OCI-LY7 (cell line): ENCODE results near the gene KCNJ15. TPM values are rescaled to one million over a fixed set of nuclear protein-coding genes. Genes with fewer than 3 reads are reported as not detected.

Experiments used
- BruUV-seq: library from RNA; stranded (reverse); fragments of 400-500 nt; replicated peaks from 2 replicates; lab custom pipeline; 2021; lab: Mats Ljungman, UMichigan
- CTCF ChIA-PET: fragments of 300-600 bp; sonication (Branson Sonifier 250); formaldehyde crosslinking; loops from one replicate; lab custom pipeline; 2022; ENCODE audit warnings: antibody characterized with exemption; ENCODE audit not compliant: unreplicated experiment; lab: Charles Lee
- POLR2A ChIA-PET: fragments of 300-600 bp; sonication (Branson Sonifier 250); formaldehyde crosslinking; loops from one replicate; lab custom pipeline; 2022; ENCODE audit warnings: antibody characterized with exemption; lab: Charles Lee
- DNase-seq: peaks from one replicate; pipeline ENCODE4 v3.0.0-alpha.2; 2015; ENCODE audit warnings: low spot score
- H2AFZ ChIP-seq: fragments of 200-600 bp; sonication (generic), shearing (Covaris generic); 2 replicates; pipeline ENCODE4 v1.6.1; 2014; ENCODE audit warnings: mild to moderate bottlenecking, antibody characterized with exemption, low read length, moderate library complexity
- H3K27ac ChIP-seq: fragments of 200-600 bp; sonication (generic); 2 replicates; pipeline ENCODE4 v1.5.1; 2014; ENCODE audit warnings: mixed run types, low read depth, mild to moderate bottlenecking, moderate library complexity, low read length, inconsistent platforms; ENCODE audit not compliant: poor library complexity, severe bottlenecking
- H3K36me3 ChIP-seq: fragments of 200-600 bp; sonication (generic); 2 replicates; pipeline ENCODE4 v1.6.1; 2014; ENCODE audit warnings: mild to moderate bottlenecking, antibody characterized with exemption, low read length, moderate library complexity, mixed read lengths; ENCODE audit not compliant: insufficient read depth
- H3K4me1 ChIP-seq: fragments of 200-600 bp; sonication (generic); 2 replicates; pipeline ENCODE4 v1.5.1; 2014; ENCODE audit warnings: mild to moderate bottlenecking, low read length; ENCODE audit not compliant: insufficient read depth, poor library complexity, severe bottlenecking
- H3K4me2 ChIP-seq: fragments of 200-600 bp; sonication (generic); 2 replicates; pipeline ENCODE4 v1.6.1; 2014; ENCODE audit warnings: mild to moderate bottlenecking, low read length
- H3K4me3 ChIP-seq: fragments of 200-600 bp; sonication (generic); 2 replicates; pipeline ENCODE4 v1.5.1; 2014; ENCODE audit warnings: mild to moderate bottlenecking, low read depth, low read length; ENCODE audit not compliant: poor library complexity, severe bottlenecking
- H3K79me2 ChIP-seq: fragments of 200-600 bp; sonication (generic); 2 replicates; pipeline ENCODE4 v1.6.1; 2016; ENCODE audit warnings: low read depth, mild to moderate bottlenecking, low read length, moderate library complexity, mixed read lengths; ENCODE audit not compliant: insufficient read depth
- H3K9me2 ChIP-seq: fragments of 200-600 bp; sonication (generic); 2 replicates; pipeline ENCODE4 v1.6.1; 2016; ENCODE audit warnings: mild to moderate bottlenecking, low read length, mixed read lengths; ENCODE audit not compliant: insufficient read depth
- H3K9me3 ChIP-seq: fragments of 200-600 bp; sonication (generic); 2 replicates; pipeline ENCODE4 v1.6.1; 2014; ENCODE audit warnings: mild to moderate bottlenecking, mixed run types, low read length, mixed read lengths
- H4K20me1 ChIP-seq: fragments of 200-600 bp; sonication (generic); 2 replicates; pipeline ENCODE4 v1.6.1; 2014; ENCODE audit warnings: mild to moderate bottlenecking, antibody characterized with exemption, low read length, moderate library complexity, mixed read lengths; ENCODE audit not compliant: insufficient read depth
- EZH2phosphoT487 ChIP-seq: fragments of 200-600 bp; sonication (generic); IDR thresholded peaks from 2 replicates; pipeline ENCODE4 v1.6.1; 2018; ENCODE audit warnings: low read depth, borderline replicate concordance, mild to moderate bottlenecking, mixed run types, antibody characterized with exemption, low read length, moderate library complexity, mixed read lengths
- intact Hi-C: fragments of 100-400 bp; cut with micrococcal nuclease; formaldehyde crosslinking; loops from one replicate; pipeline ENCODE4 v1.10.0; 2022; ENCODE audit not compliant: unreplicated experiment
- total RNA-seq, 2 experiments: library from RNA; depleted of rRNA in 1 of 2; stranded (reverse); fragments of >200 nt in 1 of 2; shearing (Covaris generic) in 1 of 2; gene quantifications; 2 replicates each; pipeline ENCODE4 v1.2.3, GENCODE V29; 2014 to 2022
- TF ChIP-seq, protein P1 (sequence below): fragments of 200-600 bp; sonication (generic); conservative IDR thresholded peaks from 2 replicates; pipeline ENCODE4 v1.5.1; 2014; ENCODE audit warnings: mild to moderate bottlenecking, antibody characterized with exemption, low read length, moderate library complexity, mixed read lengths

The KCNJ15 gene
- total RNA-seq, 2 experiments from 2014 or later = not detected

DNA sequence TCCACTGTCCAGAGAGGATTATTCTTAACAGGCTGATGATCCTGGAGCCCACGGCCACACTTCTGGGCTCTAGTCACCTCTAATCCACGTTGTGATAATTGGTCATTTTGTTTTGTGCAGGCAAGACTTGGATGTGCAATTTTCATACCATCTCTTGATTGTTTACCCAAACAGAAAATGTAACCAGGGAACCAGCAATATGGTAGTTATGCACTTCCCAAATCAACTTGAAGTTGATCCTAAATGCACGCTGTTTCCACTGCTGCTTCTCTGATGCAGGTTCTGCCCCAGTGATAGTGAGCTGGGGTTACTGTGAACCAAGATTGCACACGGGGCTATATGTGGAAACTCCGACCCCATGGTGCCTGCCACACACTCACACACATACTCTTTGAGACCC is 14.7 kb upstream of the KCNJ15 start:
- no peak for DNase-seq
- BruUV-seq = no TSS peak
- no peak overlapping the region for H2AFZ ChIP-seq
- ChIA-PET POLR2A (interaction anchor here (0.7 kb wide), 1 partner anchor 1779 kb away, joined by 4 read pairs; no protein-coding TSS in a partner anchor), CTCF (no interaction called here)
- H3K4me3 ChIP-seq = no peak overlapping the region
- TF ChIP-seq EZH2phosphoT487 = no peak
- TF ChIP-seq, protein P1, sequence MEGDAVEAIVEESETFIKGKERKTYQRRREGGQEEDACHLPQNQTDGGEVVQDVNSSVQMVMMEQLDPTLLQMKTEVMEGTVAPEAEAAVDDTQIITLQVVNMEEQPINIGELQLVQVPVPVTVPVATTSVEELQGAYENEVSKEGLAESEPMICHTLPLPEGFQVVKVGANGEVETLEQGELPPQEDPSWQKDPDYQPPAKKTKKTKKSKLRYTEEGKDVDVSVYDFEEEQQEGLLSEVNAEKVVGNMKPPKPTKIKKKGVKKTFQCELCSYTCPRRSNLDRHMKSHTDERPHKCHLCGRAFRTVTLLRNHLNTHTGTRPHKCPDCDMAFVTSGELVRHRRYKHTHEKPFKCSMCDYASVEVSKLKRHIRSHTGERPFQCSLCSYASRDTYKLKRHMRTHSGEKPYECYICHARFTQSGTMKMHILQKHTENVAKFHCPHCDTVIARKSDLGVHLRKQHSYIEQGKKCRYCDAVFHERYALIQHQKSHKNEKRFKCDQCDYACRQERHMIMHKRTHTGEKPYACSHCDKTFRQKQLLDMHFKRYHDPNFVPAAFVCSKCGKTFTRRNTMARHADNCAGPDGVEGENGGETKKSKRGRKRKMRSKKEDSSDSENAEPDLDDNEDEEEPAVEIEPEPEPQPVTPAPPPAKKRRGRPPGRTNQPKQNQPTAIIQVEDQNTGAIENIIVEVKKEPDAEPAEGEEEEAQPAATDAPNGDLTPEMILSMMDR = no peak
- no peaks in the 10 kb centered on the region for H3K9me2 ChIP-seq
- no peaks in the 10 kb centered on the region for H3K36me3 ChIP-seq
- no peaks in the 10 kb centered on the region for H3K9me3 ChIP-seq
- no peak overlapping the region for H3K4me2 ChIP-seq
- H3K27ac ChIP-seq = no peak overlapping the region
- H3K4me1 ChIP-seq = no peaks in the 10 kb centered on the region
- H3K79me2 ChIP-seq = no peaks in the 10 kb centered on the region
- intact Hi-C loops = no loop called here
- H4K20me1 ChIP-seq = no peaks in the 10 kb centered on the region

DNA sequence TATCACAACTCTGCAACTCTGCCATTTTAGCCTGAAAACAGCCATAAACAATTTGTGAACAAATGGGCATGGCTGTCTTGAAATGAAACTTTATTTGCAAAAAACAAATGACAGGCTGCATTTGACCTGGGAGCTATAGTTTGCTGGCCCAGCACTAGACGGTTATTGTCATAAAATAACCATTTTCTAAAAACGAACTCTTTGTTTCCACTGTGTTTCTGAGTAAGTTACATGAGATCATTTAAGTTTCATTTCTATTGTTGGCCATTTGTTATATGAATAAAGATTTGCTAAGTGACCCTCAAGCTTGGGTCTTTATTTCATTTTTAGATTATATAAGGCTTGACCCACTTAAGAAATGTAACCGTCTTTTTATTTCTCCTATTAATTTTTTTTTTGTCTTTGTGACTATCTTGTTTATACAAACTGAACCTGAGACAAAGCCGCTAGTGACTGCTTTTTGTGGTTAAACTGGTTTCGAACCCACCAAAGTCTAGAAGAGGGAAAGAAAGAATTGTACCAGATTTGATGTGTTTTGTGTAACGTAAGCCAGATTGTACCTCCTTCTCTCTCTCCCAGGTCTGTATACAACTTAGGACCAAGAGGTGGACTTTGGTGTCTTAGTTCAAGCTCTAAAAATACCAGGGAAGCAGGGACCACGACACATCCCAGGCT is 12.9 kb upstream of the KCNJ15 start:
- POLR2A ChIA-PET = no interaction called here
- DNase-seq = no peak
- Histone ChIP-seq H2AFZ (no peak overlapping the region), H3K9me3 (no peaks in the 10 kb centered on the region), H3K4me2 (no peak overlapping the region), H3K4me3 (no peak overlapping the region), H4K20me1 (no peaks in the 10 kb centered on the region), H3K79me2 (no peaks in the 10 kb centered on the region), H3K4me1 (no peaks in the 10 kb centered on the region), H3K27ac (no peak overlapping the region), H3K9me2 (no peaks in the 10 kb centered on the region), H3K36me3 (no peaks in the 10 kb centered on the region)
- intact Hi-C loops = no loop called here
- TF ChIP-seq, protein P1 = no peak
- TF ChIP-seq EZH2phosphoT487 = no peak
- BruUV-seq = no TSS peak
- CTCF ChIA-PET = no interaction called here

GRCh38 chr21:38244407-38244787 is 12.4 kb upstream of the KCNJ15 start:
- Histone ChIP-seq H3K79me2 (no peaks in the 10 kb centered on the region), H3K36me3 (no peaks in the 10 kb centered on the region), H4K20me1 (no peaks in the 10 kb centered on the region), H3K27ac (no peak overlapping the region), H3K4me1 (no peaks in the 10 kb centered on the region), H3K4me2 (no peak overlapping the region), H3K9me3 (no peaks in the 10 kb centered on the region), H2AFZ (no peak overlapping the region), H3K9me2 (no peaks in the 10 kb centered on the region), H3K4me3 (no peak overlapping the region)
- ChIA-PET CTCF (no interaction called here), POLR2A (no interaction called here)
- DNase-seq = no peak
- BruUV-seq = no TSS peak
- no peak for TF ChIP-seq EZH2phosphoT487
- TF ChIP-seq, protein P1 = no peak
- intact Hi-C loops = no loop called here
